ENCODE data around the gene NT5DC4.

NT5DC4 gene

DNA sequence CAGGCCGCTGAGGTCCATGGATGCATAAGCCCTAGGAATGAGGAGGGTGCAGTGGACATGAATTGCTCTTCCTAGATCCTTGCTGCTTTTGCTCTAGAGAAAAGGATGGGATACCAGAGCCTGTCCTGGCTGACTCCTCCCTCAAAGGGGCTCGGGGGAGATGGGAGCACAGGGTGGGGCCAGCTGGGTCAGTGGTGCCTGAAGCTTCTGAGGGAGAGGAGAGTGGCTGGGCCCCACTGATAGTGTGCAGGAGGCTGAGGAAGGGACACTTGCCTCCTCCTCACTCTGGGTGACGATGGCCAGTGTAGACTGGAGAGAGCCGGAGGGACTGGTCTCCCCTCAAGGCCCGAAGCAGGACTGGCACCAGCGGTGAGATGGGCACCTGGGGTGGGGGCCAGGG lies at the start of gene NT5DC4:
Gene NT5DC4 (plus strand): TSS at position 236 of the 400 bp plus-strand sequence. CDS start 60 bp downstream, at position 296.
- intact Hi-C loops (cut with DNase I) = no loop called here
- DNase-seq = no peak

DNA sequence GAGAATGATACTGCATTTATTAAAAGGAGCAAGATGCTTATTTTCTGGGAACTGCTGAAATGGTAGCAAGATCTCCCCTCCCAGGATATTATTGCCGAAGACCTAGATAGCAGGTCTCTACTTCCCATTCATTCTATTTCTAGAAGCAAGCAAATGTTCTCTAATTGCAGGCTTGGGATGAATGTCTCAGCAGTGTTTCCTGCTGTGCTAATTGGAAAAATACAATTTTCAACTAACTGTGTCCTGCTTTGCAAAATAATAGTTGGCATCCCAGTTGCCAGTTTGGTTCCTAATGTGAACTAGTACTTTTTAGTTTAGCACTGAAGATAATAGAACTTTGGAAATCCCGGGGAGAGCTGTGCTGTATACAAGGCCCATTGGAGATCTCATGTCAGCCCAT lies 49.0 kb upstream of the NT5DC4 start:
- no peak for DNase-seq
- intact Hi-C loops (cut with DNase I) = no loop called here

- DNase-seq = no peak
- intact Hi-C loops (cut with DNase I) = no loop called here
Observed at GRCh38 chr2:112673008-112673407, 47.8 kb upstream of the NT5DC4 start.

GRCh38 chr2:112674229-112674628 lies 46.6 kb upstream of the NT5DC4 start:
- intact Hi-C loops (cut with DNase I) = no loop called here

GRCh38 chr2:112679484-112679883 lies 41.3 kb upstream of the NT5DC4 start:
- intact Hi-C loops (cut with DNase I) = no loop called here
- DNase-seq = peak in 9 of 10 donors; percentile 28 to 94 (median 67)

More at GRCh38 chr2:112674229-112674628, 46.6 kb upstream of the NT5DC4 start:
- DNase-seq = peak in 3 of 10 donors; percentile 37 to 88 (median 45)

DNA sequence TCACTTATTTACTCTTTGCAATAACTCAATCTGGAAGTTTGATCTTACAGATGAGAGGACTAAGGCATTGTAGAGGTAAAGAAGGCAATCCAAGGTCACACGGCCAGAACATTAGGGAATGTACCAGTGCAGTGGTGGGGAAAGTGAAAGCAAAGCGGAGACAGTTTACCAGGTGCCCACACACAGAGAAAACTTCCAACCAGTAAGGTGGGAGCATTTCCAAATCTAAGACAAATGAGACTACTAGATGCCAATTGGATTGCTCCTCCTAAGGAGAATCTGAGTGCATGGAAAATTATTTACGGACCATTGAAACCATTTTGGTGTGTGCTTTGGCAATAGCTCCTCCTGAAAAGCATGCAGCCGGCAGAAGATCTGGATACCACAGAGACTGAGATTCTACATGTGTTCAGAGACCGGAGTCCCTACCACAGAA lies 40.1 kb upstream of the NT5DC4 start:
- intact Hi-C loops (cut with DNase I) = no loop called here
- DNase-seq = no peak

GRCh38 chr2:112682101-112682500 lies 38.7 kb upstream of the NT5DC4 start:
- intact Hi-C loops (cut with DNase I) = no loop called here

DNA sequence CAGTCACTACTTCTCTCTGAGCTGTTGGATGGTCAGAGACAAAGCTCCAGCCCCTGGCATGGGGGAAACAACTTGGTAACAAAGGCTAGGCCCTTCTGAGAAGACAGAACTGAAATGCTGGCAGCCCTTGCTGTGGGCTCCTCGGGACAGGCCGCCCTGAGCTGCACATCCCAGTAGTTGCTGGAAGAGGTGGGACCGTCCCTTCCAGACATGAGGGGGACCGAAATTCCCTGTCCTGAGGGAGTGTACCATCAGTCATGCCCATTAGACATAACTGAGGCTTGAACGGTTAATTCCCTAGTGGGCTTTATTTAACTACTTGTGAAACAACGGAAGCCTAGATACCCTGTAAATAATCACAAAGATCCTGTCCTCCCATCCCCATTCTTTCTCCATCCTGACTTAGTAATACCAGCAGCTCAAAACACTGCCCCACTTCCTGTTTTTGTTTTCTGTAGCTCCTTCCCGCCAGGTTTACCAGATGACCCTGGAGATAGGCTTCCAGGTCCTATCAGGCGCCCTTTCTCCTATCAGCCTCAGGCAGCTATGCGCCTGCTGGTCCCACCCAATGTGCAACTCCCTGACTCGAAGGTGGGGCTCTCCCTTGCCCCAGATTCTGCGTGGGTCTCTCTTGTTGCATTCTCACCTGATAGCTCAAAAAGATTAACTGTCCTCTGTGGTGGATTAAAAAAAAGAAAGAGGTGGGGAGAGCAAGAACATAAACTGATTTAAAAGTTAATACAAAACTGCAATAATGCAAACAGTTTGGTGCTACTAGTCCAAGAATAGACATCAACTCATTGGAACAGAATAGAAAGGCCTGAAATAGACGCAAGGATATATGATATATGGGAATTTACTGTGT lies 37.0 kb upstream of the NT5DC4 start:
- no peak for DNase-seq
- intact Hi-C loops (cut with DNase I) = no loop called here

More at GRCh38 chr2:112682101-112682500, 38.7 kb upstream of the NT5DC4 start:
- DNase-seq = no peak

GRCh38 chr2:112684415-112684775 lies 36.4 kb upstream of the NT5DC4 start:
- DNase-seq = no peak
- intact Hi-C loops (cut with DNase I) = no loop called here

- intact Hi-C loops (cut with DNase I) = no loop called here
- DNase-seq = no peak
Observed at GRCh38 chr2:112685271-112685884, 35.4 kb upstream of the NT5DC4 start.

GRCh38 chr2:112686348-112687217 lies 34.2 kb upstream of the NT5DC4 start:
- DNase-seq = no peak
- intact Hi-C loops (cut with DNase I) = no loop called here

- intact Hi-C loops (cut with DNase I) = no loop called here
- no peak for DNase-seq
Observed at GRCh38 chr2:112687522-112687921, 33.3 kb upstream of the NT5DC4 start.

DNA sequence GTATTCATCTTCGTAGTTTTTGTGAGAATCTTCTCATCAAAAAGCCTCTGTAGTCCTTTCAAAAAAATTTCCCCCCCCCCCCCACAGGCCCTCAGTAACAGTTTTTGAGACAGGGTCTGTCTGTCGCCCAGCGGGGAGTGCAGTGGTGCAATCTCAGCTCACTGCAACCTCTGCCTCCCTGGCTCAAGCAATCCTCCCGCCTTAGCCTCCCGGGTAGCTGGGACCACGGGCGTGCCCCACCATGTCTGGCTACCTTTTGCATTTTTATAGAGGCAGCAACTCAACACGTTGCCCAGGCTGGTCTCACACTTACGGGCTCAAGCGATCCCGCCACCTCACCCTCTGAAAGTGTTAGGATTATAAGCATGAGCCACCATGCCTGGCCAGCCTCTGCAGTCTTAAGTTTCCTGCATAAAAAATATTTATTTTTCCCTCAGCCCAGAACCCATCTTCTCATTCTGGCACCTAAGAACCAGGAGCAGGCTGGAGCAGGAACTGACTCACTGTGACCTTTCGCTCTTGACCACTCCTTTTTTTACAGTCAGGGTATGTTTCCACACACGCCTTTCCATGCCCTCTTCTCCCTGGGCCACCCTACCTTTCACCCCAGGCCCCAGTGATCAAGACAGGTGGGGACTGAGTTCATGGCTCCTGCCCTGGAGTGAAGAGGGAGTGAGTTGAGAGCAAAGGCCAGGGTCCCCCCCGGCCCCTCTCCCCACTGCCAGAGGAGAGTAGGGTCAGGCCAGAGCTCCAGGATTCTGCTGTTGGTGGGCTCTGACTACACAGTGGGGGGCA lies 32.5 kb upstream of the NT5DC4 start:
- DNase-seq = no peak
- intact Hi-C loops (cut with DNase I) = no loop called here

GRCh38 chr2:112690853-112691401 lies 29.9 kb upstream of the NT5DC4 start:
- DNase-seq = peak; percentile 29 to 94 (median 64)
- intact Hi-C loops (cut with DNase I) = loop anchor here (1.0 to 5.0 kb wide), 2 partner anchors 44 to 65 kb away; partner anchors contain the start of gene SLC20A1

GRCh38 chr2:112691881-112692281 lies 28.9 kb upstream of the NT5DC4 start:
- peak in 4 of 10 donors; percentile 40 to 92 (median 66) for DNase-seq
- intact Hi-C loops (cut with DNase I) = loop anchor here (1.0 to 5.0 kb wide), 2 partner anchors 45 to 66 kb away; partner anchors contain the start of gene SLC20A1

GRCh38 chr2:112692495-112692911 lies 28.3 kb upstream of the NT5DC4 start:
- intact Hi-C loops (cut with DNase I) = loop anchor here (5.0 kb wide), 1 partner anchor 45 kb away; the partner anchor contains the start of gene SLC20A1
- no peak for DNase-seq

- intact Hi-C loops (cut with DNase I) = loop anchor here (5.0 kb wide), 1 partner anchor 46 kb away; the partner anchor contains the start of gene SLC20A1
Observed at GRCh38 chr2:112692918-112693317, 27.9 kb upstream of the NT5DC4 start.

GRCh38 chr2:112693596-112693995 lies 27.2 kb upstream of the NT5DC4 start:
- DNase-seq = no peak
- intact Hi-C loops (cut with DNase I) = loop anchor here (5.0 kb wide), 1 partner anchor 46 kb away; the partner anchor contains the start of gene SLC20A1

More at GRCh38 chr2:112692918-112693317, 27.9 kb upstream of the NT5DC4 start:
- DNase-seq = no peak

- no peak for DNase-seq
- intact Hi-C loops (cut with DNase I) = loop anchor here (5.0 kb wide), 1 partner anchor 47 kb away; the partner anchor contains the start of gene SLC20A1
Observed at GRCh38 chr2:112694182-112694581, 26.6 kb upstream of the NT5DC4 start.

Measured in posterior cingulate gyrus (tissue), 11 donors.